Thyroid gland (tissue), 4 donors: ENCODE data around the gene FGGY.

Source experiments
- POLR2A ChIP-seq, 2 donors: fragments of 450-650 bp; IDR thresholded peaks; one replicate each; pipeline ENCODE4 v1.6.1; 2017; ENCODE audit warnings: antibody characterized with exemption in 2 of 2, mild to moderate bottlenecking in 2 of 2, moderate library complexity in 1 of 2
- TF ChIP-seq, protein P1 (sequence below), 6 experiments: fragments of 200-600 bp in 3 of 6; fragments of 450-650 bp in 3 of 6; sonication (generic) in 3 of 6; IDR thresholded peaks; one replicate each; pipeline ENCODE4 v1.5.1; 2016 to 2019; ENCODE audit warnings: antibody characterized with exemption in 6 of 6, mild to moderate bottlenecking in 2 of 6, inconsistent platforms in 1 of 6, moderate library complexity in 1 of 6

DNA sequence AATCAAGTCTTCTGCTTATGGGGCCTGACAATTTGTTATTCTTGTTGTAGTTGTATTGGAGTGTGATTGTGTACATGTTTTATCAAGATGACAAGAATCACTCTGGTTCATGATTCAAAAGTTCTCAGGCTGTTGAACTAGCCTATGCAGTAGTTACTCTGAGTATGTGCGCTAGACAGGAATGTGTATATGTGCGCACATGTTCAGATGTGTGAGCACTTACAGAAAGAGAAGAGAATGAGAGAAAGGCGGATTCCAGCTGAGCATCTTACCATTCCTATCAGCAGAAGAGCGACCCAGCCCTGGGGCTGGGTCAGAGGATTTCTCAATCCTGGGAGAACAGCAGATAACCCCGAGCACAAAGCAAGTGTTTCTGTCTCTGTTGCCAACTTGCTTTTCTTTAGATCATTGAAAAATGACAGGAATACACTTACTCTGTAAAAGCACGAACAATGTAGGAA, 407.1 kb downstream of the FGGY start:
- TF ChIP-seq, protein P1, sequence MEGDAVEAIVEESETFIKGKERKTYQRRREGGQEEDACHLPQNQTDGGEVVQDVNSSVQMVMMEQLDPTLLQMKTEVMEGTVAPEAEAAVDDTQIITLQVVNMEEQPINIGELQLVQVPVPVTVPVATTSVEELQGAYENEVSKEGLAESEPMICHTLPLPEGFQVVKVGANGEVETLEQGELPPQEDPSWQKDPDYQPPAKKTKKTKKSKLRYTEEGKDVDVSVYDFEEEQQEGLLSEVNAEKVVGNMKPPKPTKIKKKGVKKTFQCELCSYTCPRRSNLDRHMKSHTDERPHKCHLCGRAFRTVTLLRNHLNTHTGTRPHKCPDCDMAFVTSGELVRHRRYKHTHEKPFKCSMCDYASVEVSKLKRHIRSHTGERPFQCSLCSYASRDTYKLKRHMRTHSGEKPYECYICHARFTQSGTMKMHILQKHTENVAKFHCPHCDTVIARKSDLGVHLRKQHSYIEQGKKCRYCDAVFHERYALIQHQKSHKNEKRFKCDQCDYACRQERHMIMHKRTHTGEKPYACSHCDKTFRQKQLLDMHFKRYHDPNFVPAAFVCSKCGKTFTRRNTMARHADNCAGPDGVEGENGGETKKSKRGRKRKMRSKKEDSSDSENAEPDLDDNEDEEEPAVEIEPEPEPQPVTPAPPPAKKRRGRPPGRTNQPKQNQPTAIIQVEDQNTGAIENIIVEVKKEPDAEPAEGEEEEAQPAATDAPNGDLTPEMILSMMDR (IDR thresholded peaks at IDR 0.05): no peak
- no peak for TF ChIP-seq POLR2A (IDR thresholded peaks at IDR 0.05)
